CMK (cell line): Measurements from ENCODE around the gene XYLT2.

Experiments used
- DNase-seq: peaks from one replicate; pipeline ENCODE4 v3.0.0-alpha.2; 2010; ENCODE audit warnings: low read depth

Gene XYLT2

GRCh38 chr17:50363217-50364060 is 17.5 kb downstream of the XYLT2 start:
- DNase-seq: no peak

GRCh38 chr17:50364061-50364458 is 18.1 kb downstream of the XYLT2 start:
- no peak for DNase-seq

GRCh38 chr17:50364715-50365114 is 18.8 kb downstream of the XYLT2 start:
- no peak for DNase-seq

GRCh38 chr17:50365165-50365564 is 19.2 kb downstream of the XYLT2 start:
- DNase-seq: no peak

- DNase-seq: no peak
Observed at GRCh38 chr17:50365649-50366393, 19.9 kb downstream of the XYLT2 start.

GRCh38 chr17:50367401-50367800 is 21.5 kb downstream of the XYLT2 start:
- DNase-seq: no peak

GRCh38 chr17:50370052-50370451 is 24.1 kb downstream of the XYLT2 start:
- DNase-seq: no peak

GRCh38 chr17:50371526-50371925 is 25.6 kb downstream of the XYLT2 start:
- no peak for DNase-seq

GRCh38 chr17:50372222-50372757 is 26.4 kb downstream of the XYLT2 start:
- DNase-seq: no peak

- DNase-seq: peak; percentile 76
Observed at GRCh38 chr17:50372758-50373556, 27.0 kb downstream of the XYLT2 start, which contains the start of the genes EME1 and MRPL27. TSS of gene EME1 (plus strand) at chr17:50373229. CDS start at chr17:50375209, 1,980 bp downstream. TSS of gene MRPL27 (minus strand) at chr17:50373184. CDS start at chr17:50373170, 14 bp downstream.

GRCh38 chr17:50373705-50374104 is 27.8 kb downstream of the XYLT2 start:
- DNase-seq: no peak

GRCh38 chr17:50375858-50376538 is 30.1 kb downstream of the XYLT2 start:
- DNase-seq: no peak

- DNase-seq: no peak
Observed at GRCh38 chr17:50379351-50380132, 33.6 kb downstream of the XYLT2 start.

GRCh38 chr17:50380369-50381259 is 34.7 kb downstream of the XYLT2 start:
- DNase-seq: no peak

GRCh38 chr17:50381260-50381815 is 35.4 kb downstream of the XYLT2 start:
- no peak for DNase-seq

- DNase-seq: no peak
Observed at GRCh38 chr17:50381920-50382319, 36.0 kb downstream of the XYLT2 start.

- no peak for DNase-seq
Observed at GRCh38 chr17:50382931-50383330, 37.0 kb downstream of the XYLT2 start.

- DNase-seq: no peak
Observed at GRCh38 chr17:50386510-50386909, 40.6 kb downstream of the XYLT2 start.

GRCh38 chr17:50388728-50389127 is 42.8 kb downstream of the XYLT2 start:
- DNase-seq: no peak
